Stimulated activated naive B cell treated with anti-CD40 and anti-IgM and Interleukin-4, amounts not matched to agents 10 μg/mL and 1 μg/mL and 100 μg/mL, for 72 hours (primary cell): ENCODE measurements around the gene STEAP4.
A peak's percentile ranks its signal among the peaks of the same experiment; 100 is the strongest.

ENCODE experiments used
- ATAC-seq, 2 donors: fragments of 150-1000 bp; cut with Tn5 transposase; replicated peaks; 2 replicates each; pipeline ENCODE4 v1.10.0; 2021; ENCODE audit warnings: moderate library complexity in 1 of 2
- DNase-seq: peaks from one replicate; pipeline ENCODE4 v3.0.0; 2021
- H3K27ac Mint-ChIP-seq: one replicate; pipeline ENCODE4 v1.8.0; 2022; ENCODE audit warnings: mild to moderate bottlenecking, mixed read lengths
- H3K27me3 Mint-ChIP-seq, 2 donors: one replicate each; pipeline ENCODE4 v1.8.0; 2022; ENCODE audit warnings: mixed read lengths in 2 of 2
- H3K36me3 Mint-ChIP-seq, 2 donors: one replicate each; pipeline ENCODE4 v1.8.0; 2022; ENCODE audit warnings: mixed read lengths in 2 of 2, mild to moderate bottlenecking in 1 of 2
- H3K4me1 Mint-ChIP-seq, 2 donors: one replicate each; pipeline ENCODE4 v1.8.0; 2022; ENCODE audit warnings: mixed read lengths in 2 of 2, mild to moderate bottlenecking in 1 of 2
- H3K4me3 Mint-ChIP-seq, 2 donors: one replicate each; pipeline ENCODE4 v1.8.0; 2022; ENCODE audit warnings: mild to moderate bottlenecking in 2 of 2, mixed read lengths in 2 of 2, moderate library complexity in 1 of 2
- H3K9me3 Mint-ChIP-seq, 2 donors: one replicate each; pipeline ENCODE4 v1.8.0; 2022; ENCODE audit warnings: mixed read lengths in 2 of 2, mild to moderate bottlenecking in 1 of 2

Gene STEAP4

GRCh38 chr7:88306590-88307048 lies at the start of gene STEAP4:
STEAP4 (minus strand) TSS chr7:88306894; CDS start chr7:88284269, 22,625 bp downstream.
- H3K27ac Mint-ChIP-seq: no peak within 1 kb of the TSS
- ATAC-seq (no peak), DNase-seq (no peak)
- H3K4me1 Mint-ChIP-seq: peaks cover 2 to 6% of the 10 kb centered on the region in 2 donors
- peaks cover 21 to 30% of the 10 kb centered on the region in 2 donors for H3K27me3 Mint-ChIP-seq
- H3K9me3 Mint-ChIP-seq: no peaks in the 10 kb centered on the region
- H3K36me3 Mint-ChIP-seq: no peaks in the 10 kb centered on the region
- peak within 1 kb of the TSS; percentile 54 to 63 for H3K4me3 Mint-ChIP-seq

DNA sequence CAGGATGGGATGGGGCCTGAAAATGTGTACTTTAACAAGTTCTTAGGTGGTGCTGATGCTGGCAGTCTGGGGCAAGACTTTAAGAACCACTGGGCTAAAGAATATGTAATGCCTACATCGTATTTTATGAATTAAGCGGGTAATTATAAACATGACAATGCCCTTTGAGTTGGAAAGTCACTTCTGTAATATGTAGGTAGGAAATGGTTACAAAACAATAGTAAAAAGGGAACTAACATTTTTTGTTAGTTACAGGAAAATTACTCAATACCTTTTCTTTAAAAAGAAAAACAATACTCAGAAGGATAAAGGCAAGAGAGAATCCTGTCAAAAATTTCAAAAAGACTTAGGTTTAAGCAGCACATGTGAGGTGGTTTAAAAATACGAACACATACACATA lies 48.3 kb upstream of the STEAP4 start:
- peaks cover 3 to 4% of the 10 kb centered on the region in 2 donors for H3K4me1 Mint-ChIP-seq

GRCh38 chr7:88350118-88350517 lies 43.4 kb upstream of the STEAP4 start:
- Mint-ChIP-seq H3K36me3 (no peaks in the 10 kb centered on the region), H3K27me3 (peaks cover 4 to 8% of the 10 kb centered on the region in 2 donors), H3K4me1 (no peaks in the 10 kb centered on the region), H3K4me3 (no peak overlapping the region), H3K9me3 (no peaks in the 10 kb centered on the region), H3K27ac (no peak overlapping the region)
- DNase-seq: no peak
- ATAC-seq: no peak

More for the DNA sequence above, 48.3 kb upstream of the STEAP4 start:
- DNase-seq (no peak), ATAC-seq (no peak)
- peaks cover 0 to 4% of the 10 kb centered on the region in 2 donors for H3K27me3 Mint-ChIP-seq
- H3K36me3 Mint-ChIP-seq: no peaks in the 10 kb centered on the region
- no peaks in the 10 kb centered on the region for H3K9me3 Mint-ChIP-seq
- no peak overlapping the region for H3K27ac Mint-ChIP-seq
- no peak overlapping the region for H3K4me3 Mint-ChIP-seq

DNA sequence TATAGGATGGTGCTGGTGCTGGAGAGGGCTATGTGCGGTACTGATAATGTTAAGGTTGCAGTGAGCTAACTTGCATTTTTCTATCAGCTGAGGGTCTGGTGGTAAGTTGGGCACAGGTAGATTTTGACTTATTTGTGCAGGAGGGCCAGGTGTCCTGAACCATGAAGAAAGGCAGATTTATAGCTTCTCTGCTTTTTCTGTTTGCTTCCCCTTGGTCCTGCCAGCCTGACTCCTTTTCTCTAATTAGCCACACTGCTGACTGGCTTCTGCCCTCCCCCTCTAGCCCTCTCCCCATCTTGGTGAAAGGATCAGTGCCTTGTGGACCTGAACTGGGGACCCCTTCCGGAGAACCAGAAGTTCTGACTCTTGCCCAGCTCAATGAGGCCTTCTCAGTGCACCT lies 40.8 kb upstream of the STEAP4 start:
- DNase-seq (no peak), ATAC-seq (no peak)
- Mint-ChIP-seq H3K27ac (no peak overlapping the region), H3K27me3 (peaks cover 4 to 8% of the 10 kb centered on the region in 2 donors), H3K9me3 (no peaks in the 10 kb centered on the region), H3K4me3 (no peak overlapping the region), H3K4me1 (no peaks in the 10 kb centered on the region), H3K36me3 (no peaks in the 10 kb centered on the region)

DNA sequence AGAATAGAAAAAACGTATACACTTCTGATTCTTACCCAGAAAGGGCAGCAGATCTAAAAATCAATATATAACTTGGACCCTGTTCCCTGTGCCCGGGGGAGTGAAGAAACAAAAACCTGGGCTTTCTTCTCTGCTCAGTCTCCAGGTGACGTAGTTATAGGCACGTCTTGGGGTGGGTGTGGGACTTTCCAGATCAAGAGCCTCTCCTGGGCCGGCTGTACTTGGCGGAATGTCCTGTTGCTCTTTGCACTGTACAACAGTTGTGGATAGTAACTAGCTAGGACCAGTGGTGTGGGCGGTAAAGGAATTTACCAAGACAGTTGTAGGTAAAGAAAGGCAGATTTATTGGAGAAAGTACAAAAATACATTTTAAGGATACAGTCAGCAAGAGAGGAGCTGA lies 40.4 kb upstream of the STEAP4 start:
- Mint-ChIP-seq H3K27ac (no peak overlapping the region), H3K36me3 (no peaks in the 10 kb centered on the region), H3K9me3 (no peaks in the 10 kb centered on the region), H3K4me3 (no peak overlapping the region), H3K4me1 (no peaks in the 10 kb centered on the region), H3K27me3 (peaks cover 4 to 8% of the 10 kb centered on the region in 2 donors)
- no peak for ATAC-seq
- no peak for DNase-seq

DNA sequence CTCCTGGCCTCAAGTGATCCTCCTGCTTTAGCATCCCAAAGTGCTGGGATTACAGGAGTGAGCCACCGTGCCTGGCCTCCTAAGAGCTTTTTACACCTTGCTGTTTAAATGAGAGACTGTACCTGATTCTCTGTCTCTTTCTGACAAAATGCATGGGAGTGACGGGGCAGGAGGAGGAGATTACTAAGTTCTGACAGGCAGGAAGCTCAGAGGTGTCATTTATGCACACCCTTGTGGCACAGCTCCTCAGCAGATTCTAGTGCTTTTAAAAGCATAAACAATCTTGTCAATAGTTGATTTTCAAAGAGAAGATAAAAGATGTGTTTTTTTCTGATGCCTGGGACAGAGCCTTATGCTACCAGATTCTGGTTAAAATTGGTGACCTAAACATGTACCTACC lies 39.7 kb upstream of the STEAP4 start:
- no peaks in the 10 kb centered on the region for H3K9me3 Mint-ChIP-seq
- H3K27ac Mint-ChIP-seq: no peak overlapping the region
- no peaks in the 10 kb centered on the region for H3K4me1 Mint-ChIP-seq
- H3K36me3 Mint-ChIP-seq: no peaks in the 10 kb centered on the region
- no peak for DNase-seq
- H3K4me3 Mint-ChIP-seq: no peak overlapping the region
- H3K27me3 Mint-ChIP-seq: peaks cover 4 to 8% of the 10 kb centered on the region in 2 donors
- ATAC-seq: no peak

- Mint-ChIP-seq H3K27me3 (peaks cover 4 to 8% of the 10 kb centered on the region in 2 donors), H3K27ac (no peak overlapping the region), H3K9me3 (no peaks in the 10 kb centered on the region), H3K4me3 (no peak overlapping the region), H3K4me1 (no peaks in the 10 kb centered on the region), H3K36me3 (no peaks in the 10 kb centered on the region)
- DNase-seq (no peak), ATAC-seq (peak; percentile 45 to 64)
Observed at GRCh38 chr7:88344956-88345832, 38.5 kb upstream of the STEAP4 start.

DNA sequence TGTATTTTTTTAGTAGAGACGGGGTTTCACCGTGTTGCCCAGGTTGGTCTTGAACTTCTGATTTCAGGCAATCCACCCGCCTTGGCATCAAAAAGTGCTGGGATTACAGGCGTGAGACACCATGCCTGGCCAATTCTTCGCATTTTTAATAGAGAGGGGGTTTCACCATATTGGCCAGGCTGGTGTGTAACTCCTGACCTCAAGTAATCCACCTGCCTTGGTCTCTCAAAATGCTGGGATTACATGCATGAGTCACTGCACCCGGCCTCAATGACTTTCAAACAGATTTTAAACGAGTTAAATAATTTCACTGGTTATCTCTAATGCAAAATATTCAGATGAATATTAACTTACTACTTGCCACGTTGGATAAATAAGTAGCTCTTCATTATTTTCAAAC lies 37.6 kb upstream of the STEAP4 start:
- H3K4me1 Mint-ChIP-seq: no peaks in the 10 kb centered on the region
- H3K27me3 Mint-ChIP-seq: peaks cover 4 to 8% of the 10 kb centered on the region in 2 donors
- no peak overlapping the region for H3K4me3 Mint-ChIP-seq
- ATAC-seq: no peak
- H3K9me3 Mint-ChIP-seq: no peaks in the 10 kb centered on the region
- no peak for DNase-seq
- H3K27ac Mint-ChIP-seq: no peak overlapping the region
- no peaks in the 10 kb centered on the region for H3K36me3 Mint-ChIP-seq

DNA sequence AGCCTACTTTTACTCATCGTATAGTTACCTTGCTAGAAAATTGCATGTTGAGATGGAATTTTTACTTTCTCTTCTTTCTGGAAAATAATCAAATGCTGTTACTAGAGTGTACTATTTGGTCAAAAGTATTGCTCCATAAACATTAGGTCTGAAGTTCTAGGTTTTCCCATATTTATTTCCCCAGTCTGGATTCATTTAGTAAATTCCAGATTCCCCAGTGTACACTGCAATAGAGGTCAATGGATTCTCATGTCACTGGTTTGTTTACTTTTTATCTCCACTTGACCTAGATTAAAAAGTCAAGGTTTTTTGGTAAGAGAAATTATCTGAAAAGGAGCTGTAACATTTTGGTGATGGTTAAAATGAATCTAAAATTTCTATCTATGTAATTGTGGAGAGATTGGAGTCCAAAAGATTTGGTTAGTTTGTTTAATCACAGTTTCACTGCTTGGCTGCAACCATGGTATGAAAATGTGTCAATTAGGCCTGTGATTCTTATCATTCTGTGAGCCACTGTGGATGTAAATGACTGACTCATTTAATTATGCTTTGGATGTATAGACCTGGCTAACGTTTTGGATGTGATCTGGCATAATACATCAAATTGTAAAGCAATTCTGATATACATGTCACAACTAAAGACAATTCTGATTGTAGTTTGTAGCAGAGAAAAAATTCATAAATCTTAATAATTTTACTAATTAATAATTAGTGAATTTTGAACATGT lies 32.7 kb upstream of the STEAP4 start:
- Mint-ChIP-seq H3K4me3 (no peak overlapping the region), H3K9me3 (no peaks in the 10 kb centered on the region), H3K27ac (no peak overlapping the region), H3K36me3 (no peaks in the 10 kb centered on the region), H3K4me1 (no peaks in the 10 kb centered on the region), H3K27me3 (no peaks in the 10 kb centered on the region)
- DNase-seq: no peak
- no peak for ATAC-seq

DNA sequence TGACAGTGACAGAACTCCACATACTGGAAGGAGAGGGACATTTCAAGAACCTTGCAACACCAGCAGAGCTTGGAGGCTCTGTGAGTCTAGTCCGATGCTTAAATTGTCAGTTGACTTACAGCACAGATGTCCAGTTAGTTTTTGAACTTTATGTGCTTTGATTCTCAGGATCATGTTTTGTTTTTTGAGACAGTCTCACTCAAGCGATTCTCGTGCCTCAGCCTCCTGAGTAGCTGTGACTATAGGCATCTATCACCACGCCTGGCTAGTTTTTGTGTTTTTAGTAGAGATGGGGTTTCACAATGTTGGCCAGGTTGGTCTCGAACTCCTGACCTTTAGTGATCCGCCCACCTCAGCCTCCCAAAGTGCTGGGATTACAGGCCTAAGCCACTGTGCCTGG lies 31.8 kb upstream of the STEAP4 start:
- Mint-ChIP-seq H3K4me3 (no peak overlapping the region), H3K36me3 (no peaks in the 10 kb centered on the region), H3K27me3 (no peaks in the 10 kb centered on the region), H3K4me1 (no peaks in the 10 kb centered on the region), H3K27ac (no peak overlapping the region), H3K9me3 (no peaks in the 10 kb centered on the region)
- DNase-seq (no peak), ATAC-seq (no peak)

GRCh38 chr7:88337572-88337971 lies 30.9 kb upstream of the STEAP4 start:
- Mint-ChIP-seq H3K4me1 (no peaks in the 10 kb centered on the region), H3K36me3 (no peaks in the 10 kb centered on the region), H3K4me3 (no peak overlapping the region), H3K9me3 (peaks cover 0 to 1% of the 10 kb centered on the region in 2 donors), H3K27ac (no peak overlapping the region), H3K27me3 (peaks cover 0 to 5% of the 10 kb centered on the region in 2 donors)
- ATAC-seq (peak in 1 of 2 donors; percentile 3), DNase-seq (no peak)

GRCh38 chr7:88331322-88331721 lies 24.6 kb upstream of the STEAP4 start:
- ATAC-seq: peak; percentile 21 to 22
- peaks cover 0 to 5% of the 10 kb centered on the region in 2 donors for H3K27me3 Mint-ChIP-seq
- no peaks in the 10 kb centered on the region for H3K4me1 Mint-ChIP-seq
- no peak for DNase-seq
- peaks cover 0 to 3% of the 10 kb centered on the region in 2 donors for H3K9me3 Mint-ChIP-seq
- no peaks in the 10 kb centered on the region for H3K36me3 Mint-ChIP-seq
- H3K4me3 Mint-ChIP-seq: no peak overlapping the region
- H3K27ac Mint-ChIP-seq: peak overlapping the region; percentile 57

DNA sequence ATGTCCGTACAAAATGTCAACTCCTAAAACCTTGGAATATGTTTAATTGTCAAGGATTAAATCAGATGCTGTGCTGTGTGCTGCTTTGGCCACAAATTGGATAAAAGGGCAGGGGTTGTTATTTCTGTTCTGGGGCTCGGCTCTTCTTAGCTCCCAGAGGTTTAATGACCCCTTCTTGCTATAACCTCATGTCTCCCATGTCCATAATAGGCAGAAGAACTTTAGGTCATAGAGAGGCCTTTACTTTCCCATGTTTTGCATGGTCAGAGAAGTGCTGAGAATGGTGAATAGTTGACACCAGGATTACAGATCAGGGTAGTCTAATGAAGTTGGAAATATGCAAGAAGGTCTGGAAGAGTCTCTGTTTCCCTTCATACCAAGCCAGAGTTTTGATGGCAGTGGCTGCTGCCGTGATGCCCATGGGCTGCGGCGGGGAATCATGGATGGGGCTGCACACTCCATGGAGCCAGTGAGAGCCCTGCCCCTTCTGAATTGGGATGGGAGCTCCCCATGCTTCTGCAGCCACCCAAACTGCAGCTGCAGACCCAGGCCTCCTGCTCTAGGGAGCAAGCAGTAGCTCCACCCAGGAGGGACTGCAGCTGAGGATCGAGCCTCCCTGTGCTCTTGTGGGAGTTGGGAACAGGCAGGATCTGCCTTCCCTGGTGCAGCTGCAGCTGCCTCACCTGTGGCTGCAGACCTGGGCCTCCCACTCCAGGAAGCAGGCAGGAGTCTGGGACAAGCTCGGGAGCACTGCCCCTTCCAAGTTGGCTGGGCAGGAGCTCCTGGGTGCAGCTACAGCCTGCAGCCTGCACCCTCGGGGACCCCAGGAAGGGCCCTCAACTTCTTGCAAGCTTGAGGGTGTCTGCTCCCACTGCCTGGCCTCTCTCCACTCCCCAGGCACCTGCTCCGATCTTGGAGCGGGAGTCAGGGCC lies 23.1 kb upstream of the STEAP4 start:
- H3K36me3 Mint-ChIP-seq: no peaks in the 10 kb centered on the region
- peaks cover 0 to 3% of the 10 kb centered on the region in 2 donors for H3K9me3 Mint-ChIP-seq
- DNase-seq: no peak
- H3K4me3 Mint-ChIP-seq: no peak overlapping the region
- no peaks in the 10 kb centered on the region for H3K4me1 Mint-ChIP-seq
- H3K27me3 Mint-ChIP-seq: peaks cover 0 to 5% of the 10 kb centered on the region in 2 donors
- ATAC-seq: no peak
- no peak overlapping the region for H3K27ac Mint-ChIP-seq

DNA sequence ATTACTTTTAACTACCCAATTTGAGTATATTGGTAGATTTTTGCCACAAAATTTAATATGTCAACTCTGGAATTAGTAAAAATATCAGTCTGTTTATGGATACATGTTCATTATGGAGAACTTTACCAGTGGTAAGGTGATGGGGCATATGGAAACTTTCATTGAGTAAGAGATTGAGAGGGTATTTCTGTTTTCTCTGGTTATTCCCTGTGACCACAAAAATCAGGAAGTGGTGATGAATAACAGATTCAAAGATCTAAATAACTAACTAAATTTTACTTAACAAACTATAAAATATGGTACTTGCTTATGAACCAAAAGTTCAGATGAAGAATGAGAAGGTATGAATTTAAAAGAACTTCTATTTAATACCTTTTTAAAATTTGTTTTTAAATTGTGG lies 22.1 kb upstream of the STEAP4 start:
- peak; percentile 70 to 73 for ATAC-seq
- H3K4me1 Mint-ChIP-seq: no peaks in the 10 kb centered on the region
- H3K4me3 Mint-ChIP-seq: no peak overlapping the region
- DNase-seq: no peak
- peaks cover 0 to 5% of the 10 kb centered on the region in 2 donors for H3K27me3 Mint-ChIP-seq
- H3K27ac Mint-ChIP-seq: no peak overlapping the region
- H3K9me3 Mint-ChIP-seq: peaks cover 0 to 3% of the 10 kb centered on the region in 2 donors
- H3K36me3 Mint-ChIP-seq: no peaks in the 10 kb centered on the region
